Immature natural killer cell (primary cell): ENCODE measurements around the gene EFCAB9. TPM values are rescaled to one million over a fixed set of nuclear protein-coding genes. Genes with fewer than 3 reads are reported as not detected.

ENCODE experiments used
- DNase-seq, 3 donors: peaks; one replicate each; pipeline ENCODE4 v3.0.0; 2022; ENCODE audit warnings: mixed read lengths in 1 of 3
- H3K27ac Mint-ChIP-seq, 6 donors: one replicate each; pipeline ENCODE4 v1.8.0; 2020; ENCODE audit warnings: mixed read lengths in 6 of 6, mild to moderate bottlenecking in 5 of 6, inconsistent platforms in 4 of 6, moderate library complexity in 3 of 6
- H3K27me3 Mint-ChIP-seq, 3 donors: one replicate each; pipeline ENCODE4 v1.8.0; 2020 to 2021; ENCODE audit warnings: low read depth in 3 of 3, mild to moderate bottlenecking in 3 of 3, mixed read lengths in 3 of 3, moderate library complexity in 3 of 3, inconsistent platforms in 1 of 3
- H3K36me3 Mint-ChIP-seq, 3 donors: one replicate each; pipeline ENCODE4 v1.8.0; 2020; ENCODE audit warnings: mixed read lengths in 3 of 3, inconsistent platforms in 2 of 3, mild to moderate bottlenecking in 2 of 3
- H3K4me1 Mint-ChIP-seq, 2 donors: one replicate each; pipeline ENCODE4 v1.8.0; 2020; ENCODE audit warnings: inconsistent platforms in 2 of 2, mild to moderate bottlenecking in 2 of 2, mixed read lengths in 2 of 2, moderate library complexity in 1 of 2
- H3K4me3 Mint-ChIP-seq, 5 donors: one replicate each; pipeline ENCODE4 v1.8.0; 2020; ENCODE audit warnings: mild to moderate bottlenecking in 5 of 5, mixed read lengths in 5 of 5, inconsistent platforms in 3 of 5, moderate library complexity in 3 of 5
- H3K9me3 Mint-ChIP-seq, 6 donors: one replicate each; pipeline ENCODE4 v1.8.0; 2020; ENCODE audit warnings: mild to moderate bottlenecking in 6 of 6, mixed read lengths in 6 of 6, inconsistent platforms in 4 of 6, moderate library complexity in 3 of 6
- polyA plus RNA-seq, 3 donors: library from polyadenylated mRNA; unstranded; fragments of 300-500 nt; fragmentation: Illumina TruSeq; gene quantifications; one replicate each; pipeline ENCODE4 v1.2.3, GENCODE V29; 2021

The EFCAB9 gene
- polyA plus RNA-seq, 3 donors from 2014 or later, result not detected

GRCh38 chr5:172211676-172212075 is 17.7 kb downstream of the EFCAB9 start:
- no peak for DNase-seq
- H3K27ac Mint-ChIP-seq, result no peak overlapping the region
- no peaks in the 10 kb centered on the region for H3K27me3 Mint-ChIP-seq
- H3K36me3 Mint-ChIP-seq, result peaks cover 4 to 30% (median 20%) of the 10 kb centered on the region in 3 donors
- H3K9me3 Mint-ChIP-seq, result no peaks in the 10 kb centered on the region
- no peak overlapping the region for H3K4me3 Mint-ChIP-seq
- H3K4me1 Mint-ChIP-seq, result peaks cover 0 to 17% of the 10 kb centered on the region in 2 donors

GRCh38 chr5:172213126-172213525 is 19.2 kb downstream of the EFCAB9 start:
- Mint-ChIP-seq H3K27ac (no peak overlapping the region), H3K27me3 (peaks cover 0 to 1% (median 0%) of the 10 kb centered on the region in 3 donors), H3K4me1 (peaks cover 0 to 4% of the 10 kb centered on the region in 2 donors), H3K9me3 (no peaks in the 10 kb centered on the region), H3K4me3 (no peak overlapping the region), H3K36me3 (peaks cover 4 to 26% (median 26%) of the 10 kb centered on the region in 3 donors)
- DNase-seq, result no peak

- H3K9me3 Mint-ChIP-seq, result no peaks in the 10 kb centered on the region
- no peaks in the 10 kb centered on the region for H3K4me1 Mint-ChIP-seq
- H3K4me3 Mint-ChIP-seq, result no peak overlapping the region
- no peak for DNase-seq
- no peak overlapping the region for H3K27ac Mint-ChIP-seq
- H3K27me3 Mint-ChIP-seq, result peaks cover 0 to 2% (median 1%) of the 10 kb centered on the region in 3 donors
- peaks cover 8 to 23% (median 17%) of the 10 kb centered on the region in 3 donors for H3K36me3 Mint-ChIP-seq
Measured at GRCh38 chr5:172216345-172216744, 22.4 kb downstream of the EFCAB9 start.

GRCh38 chr5:172219296-172219695 is 25.3 kb downstream of the EFCAB9 start:
- peaks cover 8 to 16% (median 16%) of the 10 kb centered on the region in 3 donors for H3K36me3 Mint-ChIP-seq
- H3K4me1 Mint-ChIP-seq, result no peaks in the 10 kb centered on the region
- H3K9me3 Mint-ChIP-seq, result no peaks in the 10 kb centered on the region
- no peak overlapping the region for H3K4me3 Mint-ChIP-seq
- H3K27ac Mint-ChIP-seq, result no peak overlapping the region
- DNase-seq, result no peak
- peaks cover 0 to 2% (median 1%) of the 10 kb centered on the region in 3 donors for H3K27me3 Mint-ChIP-seq

- peak overlapping the region in 3 of 6 donors; percentile 66 to 72 (median 67) for H3K27ac Mint-ChIP-seq
- peaks cover 3 to 12% (median 10%) of the 10 kb centered on the region in 3 donors for H3K36me3 Mint-ChIP-seq
- DNase-seq, result no peak
- H3K4me1 Mint-ChIP-seq, result peaks cover 0 to 6% of the 10 kb centered on the region in 2 donors
- no peak overlapping the region for H3K4me3 Mint-ChIP-seq
- no peaks in the 10 kb centered on the region for H3K27me3 Mint-ChIP-seq
- H3K9me3 Mint-ChIP-seq, result no peaks in the 10 kb centered on the region
Measured at GRCh38 chr5:172223901-172224873, 30.2 kb downstream of the EFCAB9 start.

- Mint-ChIP-seq H3K27ac (no peak overlapping the region), H3K9me3 (no peaks in the 10 kb centered on the region), H3K27me3 (no peaks in the 10 kb centered on the region), H3K4me3 (no peak overlapping the region), H3K36me3 (peaks cover 0 to 14% (median 11%) of the 10 kb centered on the region in 3 donors), H3K4me1 (peaks cover 0 to 6% of the 10 kb centered on the region in 2 donors)
- no peak for DNase-seq
Measured at GRCh38 chr5:172224996-172225395, 31.0 kb downstream of the EFCAB9 start.

GRCh38 chr5:172229904-172230303 is 35.9 kb downstream of the EFCAB9 start:
- Mint-ChIP-seq H3K27me3 (no peaks in the 10 kb centered on the region), H3K27ac (peak overlapping the region in 1 of 6 donors; percentile 57), H3K4me1 (peaks cover 0 to 6% of the 10 kb centered on the region in 2 donors)

GRCh38 chr5:172234031-172234430 is 40.1 kb downstream of the EFCAB9 start:
- Mint-ChIP-seq H3K4me1 (peaks cover 10 to 21% of the 10 kb centered on the region in 2 donors), H3K36me3 (peaks cover 3 to 19% (median 14%) of the 10 kb centered on the region in 3 donors), H3K27ac (no peak overlapping the region), H3K27me3 (no peaks in the 10 kb centered on the region), H3K4me3 (no peak overlapping the region), H3K9me3 (no peaks in the 10 kb centered on the region)
- no peak for DNase-seq

More at GRCh38 chr5:172229904-172230303, 35.9 kb downstream of the EFCAB9 start:
- no peaks in the 10 kb centered on the region for H3K9me3 Mint-ChIP-seq
- peaks cover 3 to 19% (median 14%) of the 10 kb centered on the region in 3 donors for H3K36me3 Mint-ChIP-seq
- no peak overlapping the region for H3K4me3 Mint-ChIP-seq
- no peak for DNase-seq

GRCh38 chr5:172235132-172235780 is 41.3 kb downstream of the EFCAB9 start:
- H3K9me3 Mint-ChIP-seq, result no peaks in the 10 kb centered on the region
- H3K4me3 Mint-ChIP-seq, result no peak overlapping the region
- peaks cover 10 to 21% of the 10 kb centered on the region in 2 donors for H3K4me1 Mint-ChIP-seq
- no peaks in the 10 kb centered on the region for H3K27me3 Mint-ChIP-seq
- DNase-seq, result no peak
- H3K27ac Mint-ChIP-seq, result peak overlapping the region in 2 of 6 donors; percentile 11 to 16
- H3K36me3 Mint-ChIP-seq, result peaks cover 2 to 13% (median 8%) of the 10 kb centered on the region in 3 donors

GRCh38 chr5:172235827-172236736 is 42.1 kb downstream of the EFCAB9 start:
- H3K4me3 Mint-ChIP-seq, result no peak overlapping the region
- H3K36me3 Mint-ChIP-seq, result peaks cover 0 to 11% (median 6%) of the 10 kb centered on the region in 3 donors
- no peaks in the 10 kb centered on the region for H3K9me3 Mint-ChIP-seq
- DNase-seq, result no peak
- H3K4me1 Mint-ChIP-seq, result peaks cover 10 to 21% of the 10 kb centered on the region in 2 donors
- no peaks in the 10 kb centered on the region for H3K27me3 Mint-ChIP-seq
- peak overlapping the region in 2 of 6 donors; percentile 16 to 26 for H3K27ac Mint-ChIP-seq

- Mint-ChIP-seq H3K36me3 (peaks cover 0 to 3% (median 0%) of the 10 kb centered on the region in 3 donors), H3K4me1 (peaks cover 10 to 25% of the 10 kb centered on the region in 2 donors), H3K9me3 (no peaks in the 10 kb centered on the region), H3K27me3 (no peaks in the 10 kb centered on the region), H3K4me3 (no peak overlapping the region), H3K27ac (peak overlapping the region in 1 of 6 donors; percentile 3)
- DNase-seq, result no peak
Measured at GRCh38 chr5:172238334-172238733, 44.4 kb downstream of the EFCAB9 start.

- no peak overlapping the region for H3K4me3 Mint-ChIP-seq
- H3K36me3 Mint-ChIP-seq, result no peaks in the 10 kb centered on the region
- peaks cover 2 to 12% of the 10 kb centered on the region in 2 donors for H3K4me1 Mint-ChIP-seq
- DNase-seq, result no peak
- peaks cover 0 to 2% (median 0%) of the 10 kb centered on the region in 6 donors for H3K9me3 Mint-ChIP-seq
- no peak overlapping the region for H3K27ac Mint-ChIP-seq
- no peaks in the 10 kb centered on the region for H3K27me3 Mint-ChIP-seq
Measured at GRCh38 chr5:172243302-172243701, 49.3 kb downstream of the EFCAB9 start.

- Mint-ChIP-seq H3K9me3 (peaks cover 0 to 2% (median 0%) of the 10 kb centered on the region in 6 donors), H3K4me1 (peaks cover 0 to 5% of the 10 kb centered on the region in 2 donors), H3K27ac (no peak overlapping the region), H3K4me3 (no peak overlapping the region), H3K36me3 (peaks cover 0 to 9% (median 0%) of the 10 kb centered on the region in 3 donors), H3K27me3 (no peaks in the 10 kb centered on the region)
- DNase-seq, result no peak
Measured at GRCh38 chr5:172245046-172245445, 51.1 kb downstream of the EFCAB9 start.
